HG03139 (cell line): ENCODE data around the gene LZTR1.
"Not testable (repeated sequence)": the region's sequence is repeated elsewhere in the genome, so short reads cannot be mapped to it uniquely, and the experiment has no call there.

Source experiments
- ATAC-seq: cut with Tn5 transposase; IDR thresholded peaks from one replicate; pipeline ENCODE4 v1.9.1; 2021; ENCODE audit not compliant: unreplicated experiment

The LZTR1 gene

GRCh38 chr22:21032037-21032867 lies 50.2 kb downstream of the LZTR1 start, which contains the start of gene SLC7A4:
Gene SLC7A4 (minus strand): TSS chr22:21032561. CDS start chr22:21031812, 749 bp downstream.
- ATAC-seq: no peak

GRCh38 chr22:21032868-21033688 lies 51.0 kb downstream of the LZTR1 start:
- ATAC-seq: no peak

- no peak for ATAC-seq
Observed at GRCh38 chr22:21033895-21034294, 51.8 kb downstream of the LZTR1 start.

GRCh38 chr22:21034989-21035388 lies 52.9 kb downstream of the LZTR1 start:
- ATAC-seq: no peak

GRCh38 chr22:21038405-21038804 lies 56.3 kb downstream of the LZTR1 start:
- no peak for ATAC-seq

GRCh38 chr22:21039158-21039557 lies 57.1 kb downstream of the LZTR1 start:
- ATAC-seq: not testable (repeated sequence)

GRCh38 chr22:21041937-21042336 lies 59.8 kb downstream of the LZTR1 start:
- no peak for ATAC-seq

GRCh38 chr22:21042978-21043859 lies 61.1 kb downstream of the LZTR1 start:
- no peak for ATAC-seq

GRCh38 chr22:21043860-21044535 lies 61.9 kb downstream of the LZTR1 start:
- ATAC-seq: no peak

- ATAC-seq: no peak
Observed at GRCh38 chr22:21044931-21045584, 63.0 kb downstream of the LZTR1 start.

GRCh38 chr22:21045585-21046294 lies 63.6 kb downstream of the LZTR1 start, which contains the start of gene LRRC74B:
Gene LRRC74B (plus strand): TSS chr22:21045946. CDS start chr22:21045987, 41 bp downstream.
- no peak for ATAC-seq

GRCh38 chr22:21047035-21047661 lies 65.1 kb downstream of the LZTR1 start:
- no peak for ATAC-seq

GRCh38 chr22:21047730-21048129 lies 65.6 kb downstream of the LZTR1 start:
- ATAC-seq: no peak

- not testable (repeated sequence) for ATAC-seq
Observed at GRCh38 chr22:21048448-21048847, 66.4 kb downstream of the LZTR1 start.
